ENCODE data around the gene CXCR5. TPM values are rescaled to one million over a fixed set of nuclear protein-coding genes. Genes with fewer than 3 reads are reported as not detected.

CXCR5 gene
- total RNA-seq, 2 donors from 2014 or later = 0.07 TPM; not detected in 1

- WGBS, 2 experiments (ENCODE audit: insufficient coverage in 1 of 2, insufficient read length in 1 of 2) = 94 to 100% methylated on average over 2 of the region's 2 CpGs
- no peaks in the 10 kb centered on the region for H3K36me3 ChIP-seq (ENCODE audit: control insufficient read depth, insufficient read depth, low read length)
- Mint-ChIP-seq H3K27ac (no peak overlapping the region), H3K9me3 (no peaks in the 10 kb centered on the region), H3K4me3 (no peak overlapping the region), H3K4me1 (peaks cover 4% of the 10 kb centered on the region), H3K36me3 (ENCODE audit: low read depth) (no peaks in the 10 kb centered on the region), H3K27me3 (ENCODE audit: insufficient read depth) (peaks cover 2% of the 10 kb centered on the region)
- H3K27me3 ChIP-seq (ENCODE audit: control insufficient read depth, insufficient read depth, low read length, poor library complexity, severe bottlenecking) = no peaks in the 10 kb centered on the region
- no peak for DNase-seq
- no peak overlapping the region for H3K27ac ChIP-seq (ENCODE audit: low read depth, low read length)
- TF ChIP-seq CTCF (conservative IDR thresholded peaks at IDR 0.05) = no peak
- no peak overlapping the region for H3K4me3 ChIP-seq (ENCODE audit: low read length)
- no peak overlapping the region for H3K9ac ChIP-seq (ENCODE audit: extremely low read depth, low read length, poor library complexity, severe bottlenecking)
- H3K4me1 ChIP-seq (ENCODE audit: control insufficient read depth, insufficient read depth, low read length) = no peaks in the 10 kb centered on the region
- H3K9me3 ChIP-seq (ENCODE audit: control insufficient read depth, low read length) = no peaks in the 10 kb centered on the region
These were observed 40.1 kb upstream of the CXCR5 start for GRCh38 chr11:118843565-118843964.

GRCh38 chr11:118845369-118845768 lies 38.3 kb upstream of the CXCR5 start:
- no peaks in the 10 kb centered on the region for H3K9me3 Mint-ChIP-seq
- no peak for TF ChIP-seq CTCF (conservative IDR thresholded peaks at IDR 0.05)
- H3K4me3 Mint-ChIP-seq = no peak overlapping the region
- no peaks in the 10 kb centered on the region for H3K27me3 ChIP-seq (ENCODE audit: control insufficient read depth, insufficient read depth, low read length, poor library complexity, severe bottlenecking)
- H3K4me1 ChIP-seq (ENCODE audit: control insufficient read depth, insufficient read depth, low read length) = no peaks in the 10 kb centered on the region
- no peaks in the 10 kb centered on the region for H3K36me3 Mint-ChIP-seq (ENCODE audit: low read depth)
- H3K9ac ChIP-seq (ENCODE audit: extremely low read depth, low read length, poor library complexity, severe bottlenecking) = no peak overlapping the region
- no peaks in the 10 kb centered on the region for H3K9me3 ChIP-seq (ENCODE audit: control insufficient read depth, low read length)
- H3K36me3 ChIP-seq (ENCODE audit: control insufficient read depth, insufficient read depth, low read length) = no peaks in the 10 kb centered on the region
- H3K4me3 ChIP-seq (ENCODE audit: low read length) = no peak overlapping the region
- no peak for DNase-seq
- peaks cover 2% of the 10 kb centered on the region for H3K27me3 Mint-ChIP-seq (ENCODE audit: insufficient read depth)
- H3K27ac ChIP-seq (ENCODE audit: low read depth, low read length) = no peak overlapping the region
- peaks cover 9% of the 10 kb centered on the region for H3K4me1 Mint-ChIP-seq
- H3K27ac Mint-ChIP-seq = no peak overlapping the region

GRCh38 chr11:118846181-118846935 lies 37.3 kb upstream of the CXCR5 start:
- Mint-ChIP-seq H3K27ac (no peak overlapping the region), H3K4me1 (peaks cover 9% of the 10 kb centered on the region), H3K9me3 (no peaks in the 10 kb centered on the region), H3K4me3 (no peak overlapping the region), H3K27me3 (ENCODE audit: insufficient read depth) (peaks cover 2% of the 10 kb centered on the region), H3K36me3 (ENCODE audit: low read depth) (no peaks in the 10 kb centered on the region)
- no peaks in the 10 kb centered on the region for H3K27me3 ChIP-seq (ENCODE audit: control insufficient read depth, insufficient read depth, low read length, poor library complexity, severe bottlenecking)
- H3K4me1 ChIP-seq (ENCODE audit: control insufficient read depth, insufficient read depth, low read length) = no peaks in the 10 kb centered on the region
- peak; percentile 60 for DNase-seq
- WGBS, 2 experiments (ENCODE audit: insufficient coverage in 1 of 2, insufficient read length in 1 of 2) = 40 to 79% methylated on average over 1 to 3 of the region's 3 CpGs
- no peak overlapping the region for H3K4me3 ChIP-seq (ENCODE audit: low read length)
- H3K36me3 ChIP-seq (ENCODE audit: control insufficient read depth, insufficient read depth, low read length) = no peaks in the 10 kb centered on the region
- TF ChIP-seq CTCF (conservative IDR thresholded peaks at IDR 0.05) = no peak
- no peak overlapping the region for H3K9ac ChIP-seq (ENCODE audit: extremely low read depth, low read length, poor library complexity, severe bottlenecking)
- H3K9me3 ChIP-seq (ENCODE audit: control insufficient read depth, low read length) = no peaks in the 10 kb centered on the region
- H3K27ac ChIP-seq (ENCODE audit: low read depth, low read length) = no peak overlapping the region
